Liver (tissue), 9 donors: ENCODE data around the gene CCDC83. TPM values are rescaled to one million over a fixed set of nuclear protein-coding genes. Genes with fewer than 3 reads are reported as not detected.

Experiments used
- DNase-seq: peaks from one replicate; pipeline ENCODE4 v3.0.0-alpha.2; 2017; ENCODE audit warnings: low spot score
- H3K27ac ChIP-seq, 2 donors: one replicate each; pipeline ENCODE4 v1.7.0; 2013; ENCODE audit warnings: inconsistent platforms in 2 of 2, low read length in 2 of 2, control low read depth in 1 of 2, low read depth in 1 of 2, mild to moderate bottlenecking in 1 of 2
- H3K27me3 ChIP-seq, 4 donors: one replicate each; pipeline versions ENCODE4 v1.6.1 to v1.7.0; 2013; ENCODE audit warnings: low read length in 3 of 4, inconsistent platforms in 1 of 4, mild to moderate bottlenecking in 1 of 4, moderate library complexity in 1 of 4; ENCODE audit not compliant: control insufficient read depth in 4 of 4, insufficient read depth in 4 of 4
- H3K36me3 ChIP-seq, 4 donors: one replicate each; pipeline versions ENCODE4 v1.6.1 to v1.7.0; 2013; ENCODE audit warnings: low read length in 3 of 4, mild to moderate bottlenecking in 3 of 4, low read depth in 1 of 4, moderate library complexity in 1 of 4; ENCODE audit not compliant: control insufficient read depth in 4 of 4, insufficient read depth in 3 of 4
- H3K4me1 ChIP-seq, 4 donors: one replicate each; pipeline versions ENCODE4 v1.6.1 to v1.7.0; 2013; ENCODE audit warnings: low read length in 3 of 4, mild to moderate bottlenecking in 3 of 4, moderate library complexity in 1 of 4; ENCODE audit not compliant: control insufficient read depth in 4 of 4, insufficient read depth in 4 of 4
- H3K4me3 ChIP-seq, 3 donors: one replicate each; pipeline versions ENCODE4 v1.6.1 to v1.7.0; 2013; ENCODE audit warnings: low read length in 3 of 3, control low read depth in 1 of 3, low read depth in 1 of 3, mild to moderate bottlenecking in 1 of 3
- H3K9ac ChIP-seq, 2 donors: one replicate each; pipeline ENCODE4 v1.7.0; 2013; ENCODE audit warnings: low read length in 2 of 2, mild to moderate bottlenecking in 2 of 2, moderate library complexity in 2 of 2, control low read depth in 1 of 2, low read depth in 1 of 2
- H3K9me3 ChIP-seq, 4 donors: one replicate each; pipeline versions ENCODE4 v1.6.1 to v1.7.0; 2013; ENCODE audit warnings: low read length in 3 of 4; ENCODE audit not compliant: control insufficient read depth in 4 of 4
- EGR1 ChIP-seq, 2 donors: IDR thresholded peaks; 2 replicates each; pipeline ENCODE4 v1.6.1; 2016 to 2018; ENCODE audit warnings: antibody characterized with exemption in 2 of 2, low read depth in 2 of 2
- FOXA1 ChIP-seq: IDR thresholded peaks from 2 replicates; pipeline ENCODE4 v1.6.1; 2016; ENCODE audit warnings: antibody characterized with exemption
- GABPA ChIP-seq, 2 donors: IDR thresholded peaks in 1 of 2; conservative IDR thresholded peaks in 1 of 2; 2 replicates each; pipeline ENCODE4 v1.6.1; 2016; ENCODE audit warnings: antibody characterized with exemption in 2 of 2, mild to moderate bottlenecking in 1 of 2, moderate library complexity in 1 of 2
- HNF4A ChIP-seq, 2 donors: conservative IDR thresholded peaks; 2 replicates each; pipeline ENCODE4 v1.6.1; 2016; ENCODE audit warnings: antibody characterized with exemption in 2 of 2, mild to moderate bottlenecking in 2 of 2
- JUND ChIP-seq, 2 donors: IDR thresholded peaks; 2 replicates each; pipeline ENCODE4 v1.6.1; 2016; ENCODE audit warnings: antibody characterized with exemption in 2 of 2
- NR2F2 ChIP-seq: IDR thresholded peaks from 2 replicates; pipeline ENCODE4 v1.6.1; 2016; ENCODE audit warnings: antibody characterized with exemption
- RAD21 ChIP-seq, 2 donors: IDR thresholded peaks; 2 replicates each; pipeline ENCODE4 v1.6.1; 2016; ENCODE audit warnings: antibody characterized with exemption in 2 of 2, mild to moderate bottlenecking in 2 of 2
- RXRA ChIP-seq, 2 donors: IDR thresholded peaks; 2 replicates each; pipeline ENCODE4 v1.6.1; 2017 to 2018; ENCODE audit warnings: antibody characterized with exemption in 2 of 2, mild to moderate bottlenecking in 1 of 2
- TAF1 ChIP-seq: conservative IDR thresholded peaks from 2 replicates; pipeline ENCODE4 v1.6.1; 2016; ENCODE audit warnings: antibody characterized with exemption, mild to moderate bottlenecking
- WGBS: extraction: QIAGEN DNeasy Blood & Tissue Kit; methylation state at CpG from one replicate; pipeline ENCODE4 v1.1.7; 2013; 5-methylcytosine and 5-hydroxymethylcytosine counted together
- polyA plus RNA-seq, 2 donors: library from polyadenylated mRNA; stranded (reverse) in 1 of 2; unstranded in 1 of 2; fragments of 200-250 nt in 1 of 2; fragments of >200 nt in 1 of 2; fragmentation: Nextera tagmentation in 1 of 2; extraction: Ambion mirVana in 1 of 2; gene quantifications; one replicate each; pipeline versions ENCODE4 v1.2.1 to v1.2.3, GENCODE V29; 2013 to 2015
- total RNA-seq, 2 donors: library from RNA; depleted of rRNA; stranded (reverse); fragments of >200 nt; gene quantifications; one replicate each; pipeline ENCODE4 v1.2.3, GENCODE V29; 2014
- TF ChIP-seq, protein P1 (sequence below): IDR thresholded peaks from 2 replicates; pipeline ENCODE4 v1.6.1; 2016; ENCODE audit warnings: antibody characterized with exemption, mild to moderate bottlenecking
- TF ChIP-seq, protein P2 (sequence below): IDR thresholded peaks from 2 replicates; pipeline ENCODE4 v1.6.1; 2016; ENCODE audit warnings: antibody characterized with exemption
- TF ChIP-seq, protein P3 (sequence below): IDR thresholded peaks from 2 replicates; pipeline ENCODE4 v1.6.1; 2016; ENCODE audit warnings: antibody characterized with exemption
- TF ChIP-seq, protein P4 (sequence below): IDR thresholded peaks from 2 replicates; pipeline ENCODE4 v1.6.1; 2016; ENCODE audit warnings: antibody characterized with exemption
- donor health status: healthy.
- donor health status: healthy.
- donor health status: healthy.
- donor health status: healthy.
- donor health status: healthy.

Gene CCDC83
- total and polyA plus RNA-seq, 4 donors: not detected

- TF ChIP-seq, protein P1, sequence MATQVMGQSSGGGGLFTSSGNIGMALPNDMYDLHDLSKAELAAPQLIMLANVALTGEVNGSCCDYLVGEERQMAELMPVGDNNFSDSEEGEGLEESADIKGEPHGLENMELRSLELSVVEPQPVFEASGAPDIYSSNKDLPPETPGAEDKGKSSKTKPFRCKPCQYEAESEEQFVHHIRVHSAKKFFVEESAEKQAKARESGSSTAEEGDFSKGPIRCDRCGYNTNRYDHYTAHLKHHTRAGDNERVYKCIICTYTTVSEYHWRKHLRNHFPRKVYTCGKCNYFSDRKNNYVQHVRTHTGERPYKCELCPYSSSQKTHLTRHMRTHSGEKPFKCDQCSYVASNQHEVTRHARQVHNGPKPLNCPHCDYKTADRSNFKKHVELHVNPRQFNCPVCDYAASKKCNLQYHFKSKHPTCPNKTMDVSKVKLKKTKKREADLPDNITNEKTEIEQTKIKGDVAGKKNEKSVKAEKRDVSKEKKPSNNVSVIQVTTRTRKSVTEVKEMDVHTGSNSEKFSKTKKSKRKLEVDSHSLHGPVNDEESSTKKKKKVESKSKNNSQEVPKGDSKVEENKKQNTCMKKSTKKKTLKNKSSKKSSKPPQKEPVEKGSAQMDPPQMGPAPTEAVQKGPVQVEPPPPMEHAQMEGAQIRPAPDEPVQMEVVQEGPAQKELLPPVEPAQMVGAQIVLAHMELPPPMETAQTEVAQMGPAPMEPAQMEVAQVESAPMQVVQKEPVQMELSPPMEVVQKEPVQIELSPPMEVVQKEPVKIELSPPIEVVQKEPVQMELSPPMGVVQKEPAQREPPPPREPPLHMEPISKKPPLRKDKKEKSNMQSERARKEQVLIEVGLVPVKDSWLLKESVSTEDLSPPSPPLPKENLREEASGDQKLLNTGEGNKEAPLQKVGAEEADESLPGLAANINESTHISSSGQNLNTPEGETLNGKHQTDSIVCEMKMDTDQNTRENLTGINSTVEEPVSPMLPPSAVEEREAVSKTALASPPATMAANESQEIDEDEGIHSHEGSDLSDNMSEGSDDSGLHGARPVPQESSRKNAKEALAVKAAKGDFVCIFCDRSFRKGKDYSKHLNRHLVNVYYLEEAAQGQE: no peak
- TF ChIP-seq, protein P2, sequence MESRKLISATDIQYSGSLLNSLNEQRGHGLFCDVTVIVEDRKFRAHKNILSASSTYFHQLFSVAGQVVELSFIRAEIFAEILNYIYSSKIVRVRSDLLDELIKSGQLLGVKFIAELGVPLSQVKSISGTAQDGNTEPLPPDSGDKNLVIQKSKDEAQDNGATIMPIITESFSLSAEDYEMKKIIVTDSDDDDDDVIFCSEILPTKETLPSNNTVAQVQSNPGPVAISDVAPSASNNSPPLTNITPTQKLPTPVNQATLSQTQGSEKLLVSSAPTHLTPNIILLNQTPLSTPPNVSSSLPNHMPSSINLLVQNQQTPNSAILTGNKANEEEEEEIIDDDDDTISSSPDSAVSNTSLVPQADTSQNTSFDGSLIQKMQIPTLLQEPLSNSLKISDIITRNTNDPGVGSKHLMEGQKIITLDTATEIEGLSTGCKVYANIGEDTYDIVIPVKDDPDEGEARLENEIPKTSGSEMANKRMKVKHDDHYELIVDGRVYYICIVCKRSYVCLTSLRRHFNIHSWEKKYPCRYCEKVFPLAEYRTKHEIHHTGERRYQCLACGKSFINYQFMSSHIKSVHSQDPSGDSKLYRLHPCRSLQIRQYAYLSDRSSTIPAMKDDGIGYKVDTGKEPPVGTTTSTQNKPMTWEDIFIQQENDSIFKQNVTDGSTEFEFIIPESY: no peak
- TF ChIP-seq, protein P3, sequence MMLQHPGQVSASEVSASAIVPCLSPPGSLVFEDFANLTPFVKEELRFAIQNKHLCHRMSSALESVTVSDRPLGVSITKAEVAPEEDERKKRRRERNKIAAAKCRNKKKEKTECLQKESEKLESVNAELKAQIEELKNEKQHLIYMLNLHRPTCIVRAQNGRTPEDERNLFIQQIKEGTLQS: no peak
- TF ChIP-seq TAF1: no peak
- no peak for TF ChIP-seq EGR1 (IDR thresholded peaks at IDR 0.05; ENCODE audit: low read depth in 2 of 2)
Measured at GRCh38 chr11:85806876-85807275, 48.3 kb upstream of the CCDC83 start (continued).

DNA sequence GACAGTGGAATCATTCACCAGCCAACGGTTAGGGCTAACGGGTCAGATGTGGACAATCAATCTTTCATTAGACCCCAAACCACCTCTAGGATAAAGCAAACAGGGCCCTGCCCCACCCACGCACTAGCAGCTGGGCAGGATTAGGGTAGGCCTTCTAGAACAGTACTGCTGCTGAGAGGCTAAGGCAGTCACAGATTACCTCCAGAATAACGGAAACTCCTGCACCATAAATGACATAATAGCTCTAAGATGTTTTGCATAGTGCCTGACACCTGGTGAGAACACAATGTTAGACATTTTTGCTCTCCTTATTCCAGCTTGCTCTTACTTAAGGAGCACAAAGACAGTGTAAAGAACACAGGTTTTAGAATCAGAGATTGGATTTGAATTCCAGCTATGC is 46.0 kb upstream of the CCDC83 start:
- no peak for DNase-seq
- 77% methylated on average over 4 of the region's 4 CpGs for WGBS
- Histone ChIP-seq H3K9ac (no peak overlapping the region), H3K4me1 (peaks cover 0 to 10% (median 6%) of the 10 kb centered on the region in 4 donors), H3K36me3 (no peaks in the 10 kb centered on the region), H3K27ac (no peak overlapping the region), H3K4me3 (no peak overlapping the region), H3K9me3 (no peaks in the 10 kb centered on the region), H3K27me3 (no peaks in the 10 kb centered on the region)
- TF ChIP-seq JUND (IDR thresholded peaks at IDR 0.05) (no peak), EGR1 (IDR thresholded peaks at IDR 0.05; ENCODE audit: low read depth in 2 of 2) (no peak), HNF4A (conservative IDR thresholded peaks at IDR 0.05) (no peak), GABPA (IDR thresholded peaks at IDR 0.05 in 1 of 2, conservative IDR thresholded peaks at IDR 0.05 in 1 of 2) (no peak), RXRA (IDR thresholded peaks at IDR 0.05) (no peak)
- TF ChIP-seq, protein P3: no peak
- TF ChIP-seq, protein P4, sequence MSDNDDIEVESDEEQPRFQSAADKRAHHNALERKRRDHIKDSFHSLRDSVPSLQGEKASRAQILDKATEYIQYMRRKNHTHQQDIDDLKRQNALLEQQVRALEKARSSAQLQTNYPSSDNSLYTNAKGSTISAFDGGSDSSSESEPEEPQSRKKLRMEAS: no peak

GRCh38 chr11:85809863-85810262 is 45.3 kb upstream of the CCDC83 start:
- Histone ChIP-seq H3K9ac (no peak overlapping the region), H3K27ac (no peak overlapping the region)

More at GRCh38 chr11:85809863-85810262, 45.3 kb upstream of the CCDC83 start:
- H3K36me3 ChIP-seq: no peaks in the 10 kb centered on the region
- no peak for TF ChIP-seq EGR1 (IDR thresholded peaks at IDR 0.05; ENCODE audit: low read depth in 2 of 2)
- no peak for TF ChIP-seq TAF1
- TF ChIP-seq, protein P4: no peak
- no peak for TF ChIP-seq FOXA1
- no peak for TF ChIP-seq RAD21 (IDR thresholded peaks at IDR 0.05)
- no peak for TF ChIP-seq NR2F2
- TF ChIP-seq, protein P1: no peak
- 49% methylated on average over 4 of the region's 4 CpGs for WGBS
- H3K27me3 ChIP-seq: no peaks in the 10 kb centered on the region
- H3K4me1 ChIP-seq: peaks cover 0 to 10% (median 6%) of the 10 kb centered on the region in 4 donors
- peak overlapping the region in 1 of 3 donors; percentile 64 for H3K4me3 ChIP-seq
- no peaks in the 10 kb centered on the region for H3K9me3 ChIP-seq
- DNase-seq: no peak
